Gastrocnemius medialis (tissue), 4 donors: ENCODE data around the gene BAIAP2L1.

ENCODE experiments used
- POLR2A ChIP-seq, 2 donors: fragments of 450-650 bp; IDR thresholded peaks; one replicate each; pipeline ENCODE4 v1.6.1; 2017; ENCODE audit warnings: antibody characterized with exemption in 2 of 2, mild to moderate bottlenecking in 2 of 2, moderate library complexity in 2 of 2
- TF ChIP-seq, protein P1 (sequence below), 5 experiments: fragments of 450-650 bp in 3 of 5; fragments of 200-600 bp in 2 of 5; sonication (generic) in 2 of 5; IDR thresholded peaks in 4 of 5; conservative IDR thresholded peaks in 1 of 5; 1 replicate in 4 of 5; 2 replicates in 1 of 5; pipeline ENCODE4 v1.5.1; 2016 to 2019; ENCODE audit warnings: antibody characterized with exemption in 5 of 5, mild to moderate bottlenecking in 3 of 5, moderate library complexity in 3 of 5

DNA sequence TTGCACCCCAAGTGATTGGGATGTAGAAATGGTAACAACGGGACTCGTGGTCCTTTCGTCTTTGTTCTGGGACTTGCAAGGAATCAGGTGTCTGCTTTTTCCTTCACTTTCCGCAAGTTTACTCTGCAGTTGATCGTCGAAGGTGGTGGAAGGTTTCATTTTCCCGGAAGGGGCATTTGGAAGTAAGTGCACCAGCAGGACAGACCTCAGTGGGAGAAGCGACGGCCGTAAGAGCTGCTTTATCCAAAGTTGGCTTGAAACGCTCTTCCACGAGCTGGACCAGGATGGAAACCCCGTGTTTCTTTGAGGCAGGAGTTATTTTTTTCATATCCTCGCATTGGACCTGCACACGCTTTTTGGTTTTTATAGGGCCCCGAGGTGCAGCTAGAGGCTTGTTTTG, 118.2 kb downstream of the BAIAP2L1 start:
- TF ChIP-seq, protein P1, sequence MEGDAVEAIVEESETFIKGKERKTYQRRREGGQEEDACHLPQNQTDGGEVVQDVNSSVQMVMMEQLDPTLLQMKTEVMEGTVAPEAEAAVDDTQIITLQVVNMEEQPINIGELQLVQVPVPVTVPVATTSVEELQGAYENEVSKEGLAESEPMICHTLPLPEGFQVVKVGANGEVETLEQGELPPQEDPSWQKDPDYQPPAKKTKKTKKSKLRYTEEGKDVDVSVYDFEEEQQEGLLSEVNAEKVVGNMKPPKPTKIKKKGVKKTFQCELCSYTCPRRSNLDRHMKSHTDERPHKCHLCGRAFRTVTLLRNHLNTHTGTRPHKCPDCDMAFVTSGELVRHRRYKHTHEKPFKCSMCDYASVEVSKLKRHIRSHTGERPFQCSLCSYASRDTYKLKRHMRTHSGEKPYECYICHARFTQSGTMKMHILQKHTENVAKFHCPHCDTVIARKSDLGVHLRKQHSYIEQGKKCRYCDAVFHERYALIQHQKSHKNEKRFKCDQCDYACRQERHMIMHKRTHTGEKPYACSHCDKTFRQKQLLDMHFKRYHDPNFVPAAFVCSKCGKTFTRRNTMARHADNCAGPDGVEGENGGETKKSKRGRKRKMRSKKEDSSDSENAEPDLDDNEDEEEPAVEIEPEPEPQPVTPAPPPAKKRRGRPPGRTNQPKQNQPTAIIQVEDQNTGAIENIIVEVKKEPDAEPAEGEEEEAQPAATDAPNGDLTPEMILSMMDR (IDR thresholded peaks at IDR 0.05 in 4 of 5, conservative IDR thresholded peaks at IDR 0.05 in 1 of 5): no peak
- TF ChIP-seq POLR2A (IDR thresholded peaks at IDR 0.05): no peak
